Measurements from ENCODE around the gene LMAN2.
"Not testable (repeated sequence)": the region's sequence is repeated elsewhere in the genome, so short reads cannot be mapped to it uniquely, and the experiment has no call there.

The LMAN2 gene

DNA sequence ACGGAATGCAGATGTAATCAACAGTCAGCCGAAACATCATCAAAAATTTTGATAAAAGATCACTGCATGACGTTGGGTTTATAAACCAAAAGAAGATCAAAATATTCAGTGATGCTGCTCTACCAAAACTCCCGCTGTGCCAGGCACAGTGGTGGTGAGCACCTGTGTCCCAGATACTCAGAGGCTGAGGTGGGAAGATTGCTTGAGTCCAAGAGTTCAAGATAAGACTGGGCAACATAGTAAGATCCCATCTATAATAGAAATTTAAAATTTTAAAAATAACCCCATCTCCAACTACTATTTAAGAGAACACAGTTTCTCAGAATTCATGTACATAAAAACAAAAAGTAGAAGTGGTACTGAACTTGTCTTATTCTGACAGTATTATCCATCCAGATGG, 3.8 kb downstream of the LMAN2 start:
- no peak for DNase-seq (ENCODE audit: low read depth in 2 of 2)

- no peak for DNase-seq (ENCODE audit: low read depth in 2 of 2)
Observed at GRCh38 chr5:177346820-177347219, 4.6 kb downstream of the LMAN2 start.

GRCh38 chr5:177344891-177345290, 6.6 kb downstream of the LMAN2 start:
- DNase-seq (ENCODE audit: low read depth in 2 of 2), result no peak

GRCh38 chr5:177343777-177344176, 7.7 kb downstream of the LMAN2 start:
- DNase-seq (ENCODE audit: low read depth in 2 of 2), result no peak

DNA sequence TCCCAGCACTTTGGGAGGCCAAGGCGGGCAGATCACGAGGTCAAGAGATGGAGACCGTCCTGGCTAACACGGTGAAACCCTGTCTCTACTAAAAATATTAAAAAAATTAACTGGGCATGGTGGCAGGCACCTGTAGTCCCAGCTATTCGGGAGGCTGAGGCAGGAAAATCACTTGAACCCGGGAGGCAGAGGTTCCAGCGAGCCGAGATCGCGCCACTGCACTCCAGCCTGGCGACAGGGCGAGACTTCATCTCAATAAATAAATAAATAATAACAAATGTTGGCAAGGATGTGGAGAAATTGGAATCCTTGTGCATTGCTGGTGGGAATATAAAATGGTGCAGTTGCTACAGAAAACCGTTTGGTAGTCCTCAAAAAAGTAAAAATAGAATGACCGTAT, 8.5 kb downstream of the LMAN2 start:
- not testable (repeated sequence) for DNase-seq (ENCODE audit: low read depth in 2 of 2)

- no peak for DNase-seq (ENCODE audit: low read depth in 2 of 2)
Observed at GRCh38 chr5:177339107-177339638, 12.3 kb downstream of the LMAN2 start.

DNA sequence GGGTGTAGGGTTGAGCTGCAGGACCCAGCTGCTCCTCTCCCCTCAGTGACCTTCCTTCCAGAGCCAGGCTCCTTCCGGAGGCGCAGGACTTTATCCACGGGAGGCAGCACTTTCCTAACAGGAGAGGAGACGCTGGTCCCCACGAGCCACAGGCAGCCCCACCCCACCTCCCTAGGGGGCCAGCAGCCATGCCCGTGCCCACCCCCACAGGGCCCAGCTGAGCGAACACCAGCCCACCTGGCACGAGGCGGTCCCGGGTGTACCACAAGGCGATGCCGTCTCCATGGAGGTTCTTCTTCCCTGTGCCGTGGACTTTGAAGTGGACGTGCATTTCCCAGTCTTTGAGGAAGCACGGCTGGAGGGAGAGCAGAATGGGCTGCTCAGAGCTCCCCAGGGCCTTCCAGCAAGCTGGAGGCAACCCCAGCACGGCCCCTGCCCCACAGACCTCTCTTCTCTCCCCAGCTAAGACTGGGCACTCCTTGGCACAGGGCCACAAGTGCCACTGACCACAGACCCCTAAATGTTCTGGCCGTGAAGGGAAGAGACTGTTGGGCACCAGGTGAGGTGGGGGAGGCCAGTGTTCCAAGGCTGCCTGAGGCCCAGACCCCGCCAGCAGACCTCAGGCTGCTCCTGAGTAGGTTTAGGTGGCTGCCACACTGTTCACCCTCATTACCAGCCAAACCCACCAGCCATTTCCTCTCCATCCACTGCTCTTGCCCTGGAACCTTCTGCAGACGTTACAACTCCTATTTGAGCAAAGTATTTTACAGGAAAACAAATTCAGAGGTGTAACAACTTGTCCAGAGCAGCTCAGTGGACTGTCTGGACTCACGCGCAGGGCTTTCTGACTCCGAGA, 13.0 kb downstream of the LMAN2 start:
- no peak for DNase-seq (ENCODE audit: low read depth in 2 of 2)

DNA sequence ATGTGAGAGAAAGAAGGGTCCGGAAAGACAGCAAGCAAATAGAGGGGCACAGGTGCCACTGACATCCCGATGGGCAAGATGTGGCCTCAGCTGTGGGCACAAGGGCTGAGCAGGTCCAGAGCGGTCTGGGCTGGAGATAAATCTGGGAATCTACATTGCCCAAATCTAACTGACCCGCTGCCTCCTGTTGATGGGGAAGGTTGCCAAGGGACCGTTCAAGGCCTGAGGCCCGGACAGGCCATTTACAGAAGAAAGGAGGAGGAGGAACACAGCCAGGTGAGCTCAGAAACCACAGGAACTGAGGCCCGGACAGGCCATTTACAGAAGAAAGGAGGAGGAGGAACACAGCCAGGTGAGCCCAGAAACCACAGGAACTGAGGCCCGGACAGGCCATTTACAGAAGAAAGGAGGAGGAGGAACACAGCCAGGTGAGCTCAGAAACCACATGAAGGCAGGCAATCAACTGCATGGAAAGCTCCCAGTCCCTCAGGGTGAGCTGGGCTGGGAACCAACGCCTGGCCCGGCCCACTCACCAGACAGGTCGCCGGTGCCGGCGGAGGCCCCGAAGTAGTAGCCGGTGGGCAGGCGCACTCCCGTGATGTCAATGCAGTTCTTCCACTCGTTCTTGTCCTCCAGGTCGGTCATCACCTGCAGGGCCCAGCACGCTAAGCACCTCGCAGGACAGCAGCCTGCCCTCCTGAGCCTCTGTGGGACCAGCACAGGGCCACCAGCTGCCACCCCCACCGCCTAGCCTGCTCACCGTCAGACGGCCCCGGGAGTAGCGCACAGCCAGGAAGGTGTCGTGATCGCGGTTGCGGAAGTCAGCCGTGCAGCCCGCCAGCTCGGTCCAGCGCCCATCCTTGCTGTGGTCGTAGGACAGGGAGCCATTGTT, 14.6 kb downstream of the LMAN2 start:
- no peak for DNase-seq (ENCODE audit: low read depth in 2 of 2)

- DNase-seq (ENCODE audit: low read depth in 2 of 2), result peak; percentile 21 to 29
Observed at GRCh38 chr5:177336112-177336511, 15.4 kb downstream of the LMAN2 start.

DNA sequence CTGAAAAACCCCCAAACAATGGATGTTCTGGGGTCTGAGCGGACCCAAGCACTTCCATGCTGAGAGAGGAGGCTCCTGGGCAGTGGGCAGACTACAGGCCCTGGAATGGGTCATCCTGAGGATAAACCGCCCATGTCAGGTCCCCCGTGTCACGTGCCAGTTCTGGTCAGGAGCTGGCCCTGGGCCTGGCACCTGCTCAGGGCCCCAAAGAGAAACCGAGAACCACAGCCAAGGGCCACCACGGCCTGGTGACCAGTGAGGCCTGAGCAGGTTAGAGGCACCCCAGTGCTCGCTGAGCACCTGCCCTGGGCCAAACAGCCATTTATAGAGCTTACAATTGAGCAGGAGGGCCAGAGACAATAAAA, 15.8 kb downstream of the LMAN2 start:
- DNase-seq (ENCODE audit: low read depth in 2 of 2), result no peak

DNA sequence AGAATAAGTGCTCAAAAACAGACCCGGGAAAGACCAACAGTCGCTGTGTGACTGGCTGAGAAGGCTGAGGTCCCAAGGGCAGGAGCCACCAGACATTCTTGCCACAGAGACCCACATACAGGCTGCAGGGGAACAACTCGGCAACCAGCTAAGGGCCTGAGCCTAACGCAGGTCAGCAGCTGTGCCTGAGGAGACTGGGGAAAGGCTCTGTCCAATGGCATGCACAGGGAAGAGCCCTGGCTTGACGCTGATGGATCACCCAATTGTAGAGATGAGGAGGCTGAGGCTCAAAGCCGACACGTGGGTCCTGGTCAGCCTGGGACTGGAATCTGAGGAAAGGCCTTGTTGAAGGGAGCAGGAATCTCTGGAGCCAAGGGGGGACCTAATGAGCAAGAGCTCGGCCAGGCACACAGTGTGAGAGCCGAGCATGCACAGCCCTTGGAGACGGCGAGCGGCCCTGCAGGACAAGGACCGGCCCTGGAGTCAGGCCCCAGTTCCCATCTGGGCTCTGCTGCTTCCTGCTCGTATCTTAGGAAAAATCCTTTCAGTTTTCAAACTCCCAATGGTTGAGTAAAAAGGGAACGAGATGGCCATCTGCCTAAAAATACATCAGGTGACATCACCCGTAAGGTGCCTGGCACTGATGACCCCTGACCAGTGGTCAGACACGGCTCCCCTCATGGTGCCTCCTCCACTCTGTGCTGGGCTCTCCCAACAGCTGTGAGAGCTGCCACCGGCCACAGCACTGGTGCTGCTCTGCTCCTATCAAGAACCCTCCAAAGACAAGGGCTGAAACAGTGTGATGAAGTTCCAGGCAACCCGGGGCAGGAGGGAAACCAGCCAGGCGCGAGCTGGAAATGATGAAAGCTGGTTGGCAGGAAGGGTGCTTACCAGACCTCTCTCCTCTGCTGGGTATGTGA, 16.4 kb downstream of the LMAN2 start:
- no peak for DNase-seq (ENCODE audit: low read depth in 2 of 2)

DNA sequence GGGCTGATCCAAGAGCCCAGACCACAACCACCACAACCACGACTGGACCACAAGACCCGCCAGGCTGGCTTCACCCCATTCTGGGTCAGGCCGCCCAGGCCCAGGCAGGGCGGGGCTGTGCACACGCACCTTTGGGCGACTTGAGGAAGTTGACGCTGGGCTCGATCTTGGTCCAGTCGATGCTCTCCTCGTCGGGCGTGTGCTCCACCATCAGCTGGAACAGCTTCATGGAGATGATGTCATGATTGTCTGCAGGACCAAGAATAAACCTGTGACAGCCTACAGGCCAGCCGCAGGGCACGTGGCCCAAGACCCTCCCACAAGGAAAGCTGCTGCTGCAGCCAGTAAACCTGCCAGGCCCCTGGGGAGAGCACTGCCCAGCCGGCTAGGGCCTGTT, 17.3 kb downstream of the LMAN2 start:
- DNase-seq (ENCODE audit: low read depth in 2 of 2), result no peak

GRCh38 chr5:177333420-177334154, 17.9 kb downstream of the LMAN2 start:
- no peak for DNase-seq (ENCODE audit: low read depth in 2 of 2)

DNA sequence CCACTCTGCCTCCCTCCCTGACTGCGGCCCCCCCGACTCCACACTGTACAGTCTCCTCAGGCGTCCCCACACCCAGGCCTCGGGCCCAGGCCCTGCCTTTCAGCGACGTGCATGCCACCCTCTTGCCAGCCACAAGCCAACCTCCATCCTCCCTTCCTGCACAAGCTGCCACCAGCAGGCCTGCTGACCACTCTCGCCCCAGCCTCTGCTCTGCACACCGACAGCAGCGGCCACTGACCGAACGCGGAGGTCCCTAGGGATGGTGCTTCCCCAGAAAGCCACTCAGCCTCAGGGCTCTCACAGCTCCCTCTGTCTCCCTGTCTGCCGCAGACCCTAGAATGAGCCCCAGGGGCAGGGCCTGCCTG, 18.6 kb downstream of the LMAN2 start:
- DNase-seq (ENCODE audit: low read depth in 2 of 2), result no peak

DNA sequence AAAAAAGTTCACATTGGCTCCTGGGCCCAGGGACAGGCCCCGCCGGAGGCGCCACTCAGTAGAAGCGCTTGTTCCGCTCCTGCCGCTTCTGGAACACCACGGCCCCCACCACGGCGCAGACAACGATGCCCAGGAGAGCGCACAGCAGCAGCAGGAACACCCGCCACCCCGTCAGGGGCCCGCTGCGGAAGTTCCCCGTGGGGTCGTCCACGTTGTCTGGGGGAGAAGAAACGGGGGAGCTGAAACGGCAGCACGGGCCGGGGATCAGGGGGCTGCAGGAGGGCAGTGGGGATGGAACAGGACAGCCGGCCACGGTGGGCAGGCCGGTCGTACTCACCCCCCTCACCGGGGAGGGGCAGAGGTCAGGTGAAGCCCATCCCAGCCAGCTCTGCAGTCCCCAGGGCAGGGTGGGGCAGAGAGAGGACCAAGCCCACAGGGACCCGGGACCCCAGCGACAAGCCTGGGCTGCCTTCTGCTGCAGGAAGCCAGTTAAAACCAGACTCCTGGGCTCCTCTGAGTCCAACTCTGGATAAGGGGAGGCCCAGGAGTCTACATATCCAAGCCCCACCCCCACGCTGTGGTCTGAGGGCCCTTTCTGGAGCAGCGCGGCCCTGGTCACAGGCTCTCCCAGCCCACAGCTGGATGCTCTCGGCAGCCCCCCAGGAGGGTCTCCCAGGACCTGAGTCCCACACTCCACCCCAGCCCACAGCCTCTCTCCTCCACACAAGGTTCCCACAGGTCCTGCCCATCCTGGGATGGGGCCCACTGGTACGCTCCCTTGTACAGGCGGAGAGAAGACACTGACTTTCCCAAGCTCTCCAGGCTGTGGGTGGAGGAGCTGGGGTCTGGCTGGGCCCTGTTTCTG, 19.2 kb downstream of the LMAN2 start:
- no peak for DNase-seq (ENCODE audit: low read depth in 2 of 2)

DNA sequence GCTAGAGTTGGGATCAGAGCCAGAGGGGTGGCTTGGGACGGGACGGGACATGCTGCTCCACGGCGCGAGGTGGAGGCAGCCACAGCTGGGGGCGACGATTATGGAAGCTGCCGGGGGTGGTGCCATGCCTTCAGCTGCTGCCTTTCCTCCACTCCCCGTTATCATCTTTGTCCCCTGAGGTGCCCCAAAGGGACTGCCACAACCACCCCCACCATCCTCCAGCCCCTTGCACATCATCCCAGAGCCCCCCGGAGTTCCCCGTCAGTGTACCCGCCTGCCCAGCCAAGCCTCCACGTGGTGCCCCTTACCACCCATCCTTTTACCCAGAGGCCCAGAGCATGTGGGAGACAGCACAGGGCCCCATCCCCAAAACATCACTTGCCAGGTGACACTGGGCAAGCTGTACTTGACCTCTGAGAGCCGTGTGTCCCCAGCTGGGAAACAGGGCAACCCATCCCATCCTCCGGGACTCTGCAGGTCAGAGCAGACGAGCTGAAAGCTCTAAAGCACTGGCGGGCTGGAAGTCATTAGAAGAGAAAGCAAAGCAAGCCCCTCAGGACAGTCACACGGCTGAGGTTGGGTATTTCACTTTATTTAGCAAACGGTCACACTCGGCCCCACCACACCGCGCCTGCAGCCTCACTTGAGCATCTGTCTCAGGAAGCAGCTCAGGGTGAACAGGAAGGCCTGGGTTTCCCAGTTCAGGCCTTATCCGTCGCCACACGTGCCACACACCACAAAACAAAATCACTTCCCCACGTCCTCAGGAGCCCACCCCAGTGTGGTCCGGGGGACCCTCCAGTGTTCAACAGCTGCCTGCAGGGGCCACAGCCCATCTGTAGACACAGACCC, 20.3 kb downstream of the LMAN2 start:
- no peak for DNase-seq (ENCODE audit: low read depth in 2 of 2)

GRCh38 chr5:177329883-177330282, 21.6 kb downstream of the LMAN2 start:
- DNase-seq (ENCODE audit: low read depth in 2 of 2), result no peak

DNA sequence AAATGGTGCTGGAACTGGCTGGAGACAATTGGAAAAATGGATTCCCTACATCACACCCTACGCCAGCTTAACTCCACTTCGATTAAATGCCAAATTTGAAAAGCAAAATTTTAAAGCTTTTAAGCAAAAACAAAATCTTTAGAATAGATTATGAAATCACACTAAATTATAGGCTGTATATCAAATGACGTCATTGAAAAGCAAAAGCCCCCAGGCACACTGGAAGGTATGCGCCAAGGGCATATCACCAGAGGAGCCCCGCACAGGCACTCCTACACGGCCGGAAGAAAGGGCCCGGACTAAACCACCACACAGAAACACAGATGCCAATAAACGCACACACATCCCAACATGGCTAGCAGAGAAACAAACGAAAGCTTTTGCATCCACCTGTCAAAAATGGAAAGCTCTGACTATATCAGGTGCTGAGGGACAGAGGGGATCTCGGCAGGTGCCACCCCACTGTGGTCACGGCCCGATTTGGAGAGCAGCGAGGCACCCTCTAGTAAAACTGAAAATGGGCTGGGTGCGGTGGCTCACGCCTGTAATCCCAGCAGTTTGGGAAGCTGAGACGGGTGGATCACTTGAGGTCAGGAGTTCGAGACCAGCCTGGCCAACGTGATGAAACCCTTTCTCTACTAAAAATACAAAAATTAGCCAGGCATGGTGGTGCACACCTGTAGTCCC, 22.8 kb downstream of the LMAN2 start:
- no peak for DNase-seq (ENCODE audit: low read depth in 2 of 2)
